H1 (cell line): ENCODE data around the gene PARP14. TPM values are rescaled to one million over a fixed set of nuclear protein-coding genes. Genes with fewer than 3 reads are reported as not detected.

ENCODE experiments used
- CTCF ChIA-PET: fragments of 300-600 bp; sonication (Branson Sonifier 250); formaldehyde crosslinking; loops from one replicate; lab custom pipeline; 2021; ENCODE audit not compliant: partially characterized antibody; lab: Charles Lee
- POLR2A ChIA-PET: fragments of 300-600 bp; sonication (Branson Sonifier 250); formaldehyde crosslinking; loops from one replicate; lab custom pipeline; 2021; ENCODE audit warnings: inconsistent platforms; ENCODE audit not compliant: partially characterized antibody; lab: Charles Lee
- DNase-seq, 2 experiments: peaks; one replicate each; pipeline versions ENCODE4 v3.0.0 to v3.0.0-alpha.2; 2010 to 2022; ENCODE audit warnings: low spot score in 2 of 2, low read depth in 1 of 2, mixed read lengths in 1 of 2
- FAIRE-seq: peaks from 2 replicates; lab custom pipeline; 2011; peaks lifted over from hg19 to GRCh38; lab: Jason Lieb, UNC
- H2AFZ ChIP-seq: 2 replicates; pipeline ENCODE4 v1.8.1; 2012; ENCODE audit warnings: low read length, inconsistent platforms
- H2AK5ac ChIP-seq: 2 replicates; pipeline ENCODE4 v1.6.1; 2013; ENCODE audit warnings: low read depth, low read length
- H2BK120ac ChIP-seq: replicated peaks from 2 replicates; pipeline ENCODE3; 2013; ENCODE audit warnings: low read depth, low read length, inconsistent platforms
- H2BK12ac ChIP-seq: 2 replicates; pipeline ENCODE4 v1.6.1; 2013; ENCODE audit warnings: low read depth, low read length
- H2BK15ac ChIP-seq: 2 replicates; pipeline ENCODE4 v1.6.1; 2013; ENCODE audit warnings: low read length
- H2BK20ac ChIP-seq: 2 replicates; pipeline ENCODE4 v1.6.1; 2013; ENCODE audit warnings: low read length
- H2BK5ac ChIP-seq: 2 replicates; pipeline ENCODE4 v1.6.1; 2013; ENCODE audit warnings: low read depth, low read length
- H3K14ac ChIP-seq: 2 replicates; pipeline ENCODE4 v1.6.1; 2013; ENCODE audit warnings: inconsistent platforms; ENCODE audit not compliant: insufficient read length
- H3K18ac ChIP-seq: 2 replicates; pipeline ENCODE4 v1.6.1; 2013; ENCODE audit warnings: low read length; ENCODE audit errors: extremely low read depth
- H3K23ac ChIP-seq: 2 replicates; pipeline ENCODE4 v1.6.1; 2013; ENCODE audit warnings: inconsistent platforms; ENCODE audit not compliant: insufficient read length
- H3K23me2 ChIP-seq: 2 replicates; pipeline ENCODE4 v1.6.1; 2013; ENCODE audit warnings: low read depth, low read length
- H3K27ac ChIP-seq: 2 replicates; pipeline ENCODE4 v1.6.1; 2011; ENCODE audit warnings: low read depth, low read length, inconsistent platforms
- H3K27me3 ChIP-seq, 4 experiments: replicated peaks in 1 of 4; 1 replicate in 1 of 4; 2 replicates in 3 of 4; pipeline versions ENCODE4 v1.6.1 to v1.8.1; 2011 to 2013; ENCODE audit warnings: low read length in 3 of 4, mild to moderate bottlenecking in 3 of 4, inconsistent platforms in 2 of 4, mixed read lengths in 2 of 4, moderate library complexity in 1 of 4; ENCODE audit not compliant: control insufficient read depth in 3 of 4, insufficient read depth in 3 of 4; ENCODE audit errors: extremely low read depth in 1 of 4
- H3K36me3 ChIP-seq, 4 experiments: 2 replicates each; pipeline versions ENCODE4 v1.6.1 to v1.8.1; 2011 to 2013; ENCODE audit warnings: mild to moderate bottlenecking in 4 of 4, low read length in 3 of 4, moderate library complexity in 2 of 4, control low read depth in 1 of 4, inconsistent platforms in 1 of 4; ENCODE audit not compliant: insufficient read depth in 4 of 4, control insufficient read depth in 2 of 4
- H3K4ac ChIP-seq: replicated peaks from 2 replicates; pipeline ENCODE3; 2013; ENCODE audit warnings: low read length, low read depth, mixed read lengths, inconsistent platforms; ENCODE audit not compliant: insufficient read length
- H3K4me1 ChIP-seq, 4 experiments: replicated peaks in 1 of 4; 1 replicate in 1 of 4; 2 replicates in 3 of 4; pipeline versions ENCODE4 v1.6.1 to v1.8.1; 2011 to 2013; ENCODE audit warnings: low read length in 3 of 4, inconsistent platforms in 2 of 4, mixed read lengths in 1 of 4; ENCODE audit not compliant: insufficient read depth in 4 of 4, control insufficient read depth in 3 of 4
- H3K4me2 ChIP-seq, 2 experiments: 2 replicates each; pipeline versions ENCODE4 v1.6.1 to v1.8.1; 2011 to 2013; ENCODE audit warnings: low read depth in 2 of 2, low read length in 2 of 2, control low read depth in 1 of 2, inconsistent platforms in 1 of 2, mild to moderate bottlenecking in 1 of 2; ENCODE audit not compliant: insufficient read depth in 1 of 2
- H3K4me3 ChIP-seq, 4 experiments: fragments of 200-600, 300-600 bp in 1 of 4; sonication (generic), shearing (Covaris generic), sonication (Bioruptor Twin) in 1 of 4; 2 replicates each; pipeline versions ENCODE4 v1.5.1 to v1.8.1; 2011 to 2016; ENCODE audit warnings: low read length in 4 of 4, low read depth in 3 of 4, control low read depth in 2 of 4, inconsistent platforms in 2 of 4, mild to moderate bottlenecking in 2 of 4, mixed read lengths in 1 of 4, moderate library complexity in 1 of 4; ENCODE audit not compliant: insufficient read depth in 2 of 4; ENCODE audit errors: extremely low read depth in 1 of 4
- H3K56ac ChIP-seq: replicated peaks from 2 replicates; pipeline ENCODE3; 2013; ENCODE audit warnings: low read depth, mild to moderate bottlenecking, mixed read lengths, low read length, inconsistent platforms; ENCODE audit not compliant: insufficient read length
- H3K79me1 ChIP-seq: 2 replicates; pipeline ENCODE4 v1.6.1; 2013; ENCODE audit warnings: low read depth, low read length, control low read depth
- H3K79me2 ChIP-seq, 2 experiments: 2 replicates each; pipeline versions ENCODE4 v1.6.1 to v1.8.1; 2012 to 2013; ENCODE audit warnings: low read length in 2 of 2, mild to moderate bottlenecking in 2 of 2, inconsistent platforms in 1 of 2; ENCODE audit not compliant: insufficient read depth in 2 of 2, control insufficient read depth in 1 of 2
- H3K9ac ChIP-seq, 4 experiments: replicated peaks in 1 of 4; 1 replicate in 1 of 4; 2 replicates in 3 of 4; pipeline versions ENCODE4 v1.6.1 to v1.8.1; 2011 to 2013; ENCODE audit warnings: low read depth in 3 of 4, low read length in 3 of 4, control low read depth in 2 of 4, mild to moderate bottlenecking in 2 of 4, moderate library complexity in 2 of 4, inconsistent platforms in 1 of 4; ENCODE audit errors: extremely low read depth in 1 of 4
- H3K9me3 ChIP-seq, 2 experiments: 2 replicates each; pipeline versions ENCODE4 v1.6.1 to v1.8.1; 2012 to 2013; ENCODE audit warnings: mild to moderate bottlenecking in 2 of 2, moderate library complexity in 2 of 2, control low read depth in 1 of 2, inconsistent platforms in 1 of 2, low read depth in 1 of 2, low read length in 1 of 2, mixed read lengths in 1 of 2; ENCODE audit not compliant: insufficient read depth in 2 of 2
- H4K20me1 ChIP-seq, 2 experiments: replicated peaks in 1 of 2; 2 replicates each; pipeline versions ENCODE3 to v1.8.1; 2011 to 2013; ENCODE audit warnings: inconsistent platforms in 2 of 2, low read length in 2 of 2, mild to moderate bottlenecking in 1 of 2; ENCODE audit not compliant: insufficient read depth in 2 of 2, control insufficient read depth in 1 of 2
- H4K5ac ChIP-seq: 2 replicates; pipeline ENCODE4 v1.6.1; 2013; ENCODE audit warnings: low read length, low read depth, mixed read lengths, inconsistent platforms; ENCODE audit not compliant: insufficient read length
- H4K8ac ChIP-seq: 2 replicates; pipeline ENCODE4 v1.8.0; 2013; ENCODE audit warnings: mild to moderate bottlenecking, moderate library complexity, low read length, inconsistent platforms; ENCODE audit not compliant: insufficient read depth; ENCODE audit errors: extremely low read depth
- H4K91ac ChIP-seq: replicated peaks from 2 replicates; pipeline ENCODE3; 2013; ENCODE audit warnings: low read length, mixed read lengths, inconsistent platforms; ENCODE audit not compliant: insufficient read length
- EZH2 ChIP-seq: fragments of 200-600 bp; sonication (generic); IDR thresholded peaks from 2 replicates; pipeline ENCODE4 v1.7.1; 2012; ENCODE audit warnings: low read depth, mild to moderate bottlenecking, moderate library complexity, low read length, inconsistent platforms; ENCODE audit not compliant: severe bottlenecking
- RBBP5 ChIP-seq: IDR thresholded peaks from 2 replicates; pipeline ENCODE4 v1.7.1; 2012; ENCODE audit warnings: low read depth, mild to moderate bottlenecking, inconsistent platforms, low read length, moderate library complexity, borderline replicate concordance
- RNF2 ChIP-seq: fragments of 200-900, 300-1000 bp; sonication (generic); IDR thresholded peaks from 2 replicates; pipeline ENCODE4 v1.7.1; 2016; ENCODE audit warnings: borderline replicate concordance, low read depth, mild to moderate bottlenecking, antibody characterized with exemption, low read length; ENCODE audit not compliant: poor library complexity, severe bottlenecking; ENCODE audit errors: missing control alignments
- RXRA ChIP-seq: IDR thresholded peaks from 2 replicates; pipeline ENCODE4 v1.6.1; 2011; ENCODE audit warnings: low read depth, mild to moderate bottlenecking, low read length, moderate library complexity; ENCODE audit not compliant: insufficient read depth
- SIX5 ChIP-seq: IDR thresholded peaks from 2 replicates; pipeline ENCODE4 v1.6.1; 2011; ENCODE audit warnings: mild to moderate bottlenecking, low read depth, low read length
- SP1 ChIP-seq: IDR thresholded peaks from 2 replicates; pipeline ENCODE4 v1.6.1; 2011; ENCODE audit warnings: low read depth, low read length
- SP2 ChIP-seq: IDR thresholded peaks from 2 replicates; pipeline ENCODE4 v1.6.1; 2012; ENCODE audit warnings: mild to moderate bottlenecking, low read length, inconsistent platforms
- TAF1 ChIP-seq: IDR thresholded peaks from 2 replicates; pipeline ENCODE4 v1.6.1; 2011; ENCODE audit warnings: mild to moderate bottlenecking, low read depth, low read length
- TCF12 ChIP-seq: IDR thresholded peaks from 2 replicates; pipeline ENCODE4 v1.6.1; 2011; ENCODE audit warnings: low read depth, mild to moderate bottlenecking, low read length
- polyA plus RNA-seq, 7 experiments: library from polyadenylated mRNA; depleted of rRNA in 3 of 7; stranded (reverse) in 5 of 7; unstranded in 2 of 7; fragments of >200 nt in 5 of 7; fragments of 200-250 nt in 2 of 7; gene quantifications; 1 replicate in 5 of 7; 2 replicates in 1 of 7; 4 replicates in 1 of 7; pipeline versions ENCODE4 v1.2.1 to v1.2.3, GENCODE V29; 2011 to 2013; ENCODE audit warnings: missing spikeins in 2 of 7, mixed read lengths in 2 of 7
- total RNA-seq: library from RNA; stranded (reverse); fragmentation: NEBNext Ultra II Directional; extraction: Animal tissue kit (Norgen Biotek cat#: 25700); gene quantifications from 2 replicates; pipeline ENCODE4 v1.2.1, GENCODE V29; 2021

Gene PARP14
- total and polyA plus RNA-seq, 2 of the 8 experiments (the other 6 are each of a cell fraction or from before 2014, with no cell fraction given): 12.6 to 17.6 TPM

- H3K4me1 ChIP-seq: no peaks in the 10 kb centered on the region
- no peak overlapping the region for H3K27ac ChIP-seq
- H3K27me3 ChIP-seq: no peaks in the 10 kb centered on the region
- H3K23ac ChIP-seq: no peak overlapping the region
- no peak overlapping the region for H4K91ac ChIP-seq
- no peak overlapping the region for H3K4ac ChIP-seq
- no peak overlapping the region for H2BK12ac ChIP-seq
- H3K4me3 ChIP-seq: no peak overlapping the region
- no peak overlapping the region for H4K5ac ChIP-seq
- H3K9me3 ChIP-seq: no peaks in the 10 kb centered on the region
- H3K9ac ChIP-seq: no peak overlapping the region
- no peak overlapping the region for H2AK5ac ChIP-seq
- no peaks in the 10 kb centered on the region for H4K20me1 ChIP-seq
- no peaks in the 10 kb centered on the region for H3K23me2 ChIP-seq
- no peaks in the 10 kb centered on the region for H3K79me1 ChIP-seq
- no peak overlapping the region for H3K56ac ChIP-seq
- no peak overlapping the region for H3K14ac ChIP-seq
- H3K4me2 ChIP-seq: no peak overlapping the region
- no peak overlapping the region for H2AFZ ChIP-seq
- FAIRE-seq (no peak), DNase-seq (no peak)
- no peak overlapping the region for H2BK120ac ChIP-seq
- no peak overlapping the region for H2BK20ac ChIP-seq
- POLR2A ChIA-PET: interaction anchor here (1.5 kb wide), 1 partner anchor 108 kb away, joined by 4 read pairs; no protein-coding TSS in a partner anchor
- H3K79me2 ChIP-seq: no peaks in the 10 kb centered on the region
- no peak overlapping the region for H3K18ac ChIP-seq
- no peak overlapping the region for H4K8ac ChIP-seq
- no peaks in the 10 kb centered on the region for H3K36me3 ChIP-seq
- CTCF ChIA-PET: interaction anchor here (2.3 kb wide), 1 partner anchor 13 kb away, joined by 11 read pairs; no protein-coding TSS in a partner anchor
- H2BK15ac ChIP-seq: no peak overlapping the region
- H2BK5ac ChIP-seq: no peak overlapping the region
- TF ChIP-seq TCF12 (no peak), SIX5 (no peak), SP2 (no peak), RXRA (no peak), TAF1 (no peak), RNF2 (no peak), RBBP5 (no peak), EZH2 (no peak), SP1 (no peak)
Observed at GRCh38 chr3:122665881-122666280, 14.8 kb upstream of the PARP14 start.
